GM18909 (cell line): ENCODE results near the gene DEGS2.

Experiments
- ATAC-seq: cut with Tn5 transposase; IDR thresholded peaks from one replicate; pipeline ENCODE4 v1.9.1; 2021; ENCODE audit warnings: mild to moderate bottlenecking; ENCODE audit not compliant: unreplicated experiment, poor library complexity

Gene DEGS2

GRCh38 chr14:100135784-100136183 is 23.7 kb downstream of the DEGS2 start:
- ATAC-seq: no peak

GRCh38 chr14:100135073-100135472 is 24.4 kb downstream of the DEGS2 start:
- ATAC-seq: no peak

- ATAC-seq: no peak
Measured at GRCh38 chr14:100134586-100134985, 24.9 kb downstream of the DEGS2 start.

GRCh38 chr14:100132903-100133510 is 26.4 kb downstream of the DEGS2 start:
- ATAC-seq: no peak

GRCh38 chr14:100132161-100132902 is 27.1 kb downstream of the DEGS2 start:
- ATAC-seq: no peak

GRCh38 chr14:100131181-100131580 is 28.3 kb downstream of the DEGS2 start:
- no peak for ATAC-seq

- ATAC-seq: no peak
Measured at GRCh38 chr14:100130521-100130920, 28.9 kb downstream of the DEGS2 start.

GRCh38 chr14:100129161-100129589 is 30.3 kb downstream of the DEGS2 start:
- no peak for ATAC-seq

GRCh38 chr14:100128688-100129087 is 30.8 kb downstream of the DEGS2 start:
- ATAC-seq: no peak

GRCh38 chr14:100127853-100128455 is 31.5 kb downstream of the DEGS2 start:
- ATAC-seq: no peak

- ATAC-seq: no peak
Measured at GRCh38 chr14:100126401-100126800, 33.0 kb downstream of the DEGS2 start.

GRCh38 chr14:100124551-100125088 is 34.8 kb downstream of the DEGS2 start:
- ATAC-seq: no peak

GRCh38 chr14:100123618-100124017 is 35.8 kb downstream of the DEGS2 start:
- no peak for ATAC-seq

- ATAC-seq: no peak
Measured at GRCh38 chr14:100122481-100123223, 36.8 kb downstream of the DEGS2 start.

GRCh38 chr14:100121643-100122480 is 37.6 kb downstream of the DEGS2 start:
- no peak for ATAC-seq

- ATAC-seq: no peak
Measured at GRCh38 chr14:100120522-100121269, 38.7 kb downstream of the DEGS2 start.

GRCh38 chr14:100119251-100119650 is 40.2 kb downstream of the DEGS2 start:
- ATAC-seq: no peak

GRCh38 chr14:100118396-100119011 is 40.9 kb downstream of the DEGS2 start:
- ATAC-seq: no peak
